ENCODE measurements around the gene RGPD4. TPM values are rescaled to one million over a fixed set of nuclear protein-coding genes. Genes with fewer than 3 reads are reported as not detected.

The RGPD4 gene
- total RNA-seq, 2 experiments from 2014 or later = not detected

DNA sequence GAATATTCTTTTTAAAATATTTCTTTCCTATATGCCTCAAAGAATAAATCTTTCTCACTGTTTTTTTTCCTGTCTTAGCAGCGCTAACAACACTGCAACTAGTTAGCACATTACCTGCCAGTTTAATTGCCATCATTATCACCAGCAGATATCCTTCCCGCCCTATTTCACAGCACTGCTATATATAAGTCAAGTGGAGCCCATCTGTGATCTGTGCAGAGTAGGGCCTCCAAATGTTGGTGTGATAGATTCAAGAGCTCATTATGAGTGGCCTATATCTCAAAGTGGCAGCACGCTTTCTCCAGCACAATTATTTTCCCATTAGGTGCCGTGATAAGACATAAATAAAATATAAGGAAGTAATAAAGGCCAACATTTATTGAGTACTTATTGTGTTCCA lies 19.8 kb upstream of the RGPD4 start:
- DNase-seq (ENCODE audit: low spot score) = no peak
- intact Hi-C loops (cut with micrococcal nuclease; ENCODE audit: unreplicated experiment) = no loop called here
- H4K20me1 ChIP-seq (ENCODE audit: insufficient read depth, low read length) = no peaks in the 10 kb centered on the region
- no TSS peak for BruUV-seq (replicated peaks)
- H3K36me3 ChIP-seq (ENCODE audit: insufficient read depth, low read length) = no peaks in the 10 kb centered on the region
- no peaks in the 10 kb centered on the region for H3K4me1 ChIP-seq (ENCODE audit: insufficient read depth, low read length, poor library complexity, severe bottlenecking)
- POLR2A ChIA-PET = interaction anchor here (0.6 kb wide), 1 partner anchor 1741 kb away, joined by 3 read pairs; no protein-coding TSS in a partner anchor
- no peaks in the 10 kb centered on the region for H3K9me3 ChIP-seq (ENCODE audit: low read length)
- H3K4me2 ChIP-seq (ENCODE audit: low read length) = no peak overlapping the region
- CTCF ChIA-PET (ENCODE audit: unreplicated experiment) = no interaction called here
- H3K27ac ChIP-seq (ENCODE audit: low read depth, low read length, poor library complexity, severe bottlenecking) = no peak overlapping the region
- H3K79me2 ChIP-seq (ENCODE audit: insufficient read depth, low read depth, low read length) = no peaks in the 10 kb centered on the region
- H3K4me3 ChIP-seq (ENCODE audit: low read depth, low read length, poor library complexity, severe bottlenecking) = no peak overlapping the region
- H3K9me2 ChIP-seq (ENCODE audit: insufficient read depth, low read length) = no peaks in the 10 kb centered on the region
- no peak overlapping the region for H2AFZ ChIP-seq (ENCODE audit: low read length)
- TF ChIP-seq, protein P1, sequence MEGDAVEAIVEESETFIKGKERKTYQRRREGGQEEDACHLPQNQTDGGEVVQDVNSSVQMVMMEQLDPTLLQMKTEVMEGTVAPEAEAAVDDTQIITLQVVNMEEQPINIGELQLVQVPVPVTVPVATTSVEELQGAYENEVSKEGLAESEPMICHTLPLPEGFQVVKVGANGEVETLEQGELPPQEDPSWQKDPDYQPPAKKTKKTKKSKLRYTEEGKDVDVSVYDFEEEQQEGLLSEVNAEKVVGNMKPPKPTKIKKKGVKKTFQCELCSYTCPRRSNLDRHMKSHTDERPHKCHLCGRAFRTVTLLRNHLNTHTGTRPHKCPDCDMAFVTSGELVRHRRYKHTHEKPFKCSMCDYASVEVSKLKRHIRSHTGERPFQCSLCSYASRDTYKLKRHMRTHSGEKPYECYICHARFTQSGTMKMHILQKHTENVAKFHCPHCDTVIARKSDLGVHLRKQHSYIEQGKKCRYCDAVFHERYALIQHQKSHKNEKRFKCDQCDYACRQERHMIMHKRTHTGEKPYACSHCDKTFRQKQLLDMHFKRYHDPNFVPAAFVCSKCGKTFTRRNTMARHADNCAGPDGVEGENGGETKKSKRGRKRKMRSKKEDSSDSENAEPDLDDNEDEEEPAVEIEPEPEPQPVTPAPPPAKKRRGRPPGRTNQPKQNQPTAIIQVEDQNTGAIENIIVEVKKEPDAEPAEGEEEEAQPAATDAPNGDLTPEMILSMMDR (conservative IDR thresholded peaks at IDR 0.05; ENCODE audit: low read length) = no peak

DNA sequence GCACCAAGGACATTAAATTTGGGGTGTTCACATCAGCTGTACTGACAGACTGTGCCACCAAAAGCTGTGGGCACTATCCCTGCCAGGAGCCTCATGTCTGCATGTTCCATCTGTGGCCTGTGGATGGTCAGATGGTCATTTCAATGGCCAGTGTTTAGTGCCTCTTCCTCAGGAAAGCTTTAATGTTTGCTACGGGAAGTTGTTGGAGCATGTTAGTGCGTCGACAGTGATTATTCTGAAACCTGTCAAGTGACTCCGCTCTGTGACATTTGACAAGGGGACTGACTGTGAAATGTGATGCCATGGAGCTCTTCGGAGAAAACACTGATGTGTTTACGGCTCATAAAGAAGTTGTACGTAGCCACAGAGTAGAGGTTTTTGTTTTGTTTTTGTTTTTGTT lies 18.7 kb upstream of the RGPD4 start:
- Histone ChIP-seq H3K4me2 (ENCODE audit: low read length) (no peak overlapping the region), H2AFZ (ENCODE audit: low read length) (no peak overlapping the region), H3K36me3 (ENCODE audit: insufficient read depth, low read length) (no peaks in the 10 kb centered on the region), H3K4me1 (ENCODE audit: insufficient read depth, low read length, poor library complexity, severe bottlenecking) (no peaks in the 10 kb centered on the region), H3K4me3 (ENCODE audit: low read depth, low read length, poor library complexity, severe bottlenecking) (no peak overlapping the region), H3K79me2 (ENCODE audit: insufficient read depth, low read depth, low read length) (no peaks in the 10 kb centered on the region), H3K9me3 (ENCODE audit: low read length) (no peaks in the 10 kb centered on the region), H4K20me1 (ENCODE audit: insufficient read depth, low read length) (no peaks in the 10 kb centered on the region), H3K9me2 (ENCODE audit: insufficient read depth, low read length) (no peaks in the 10 kb centered on the region), H3K27ac (ENCODE audit: low read depth, low read length, poor library complexity, severe bottlenecking) (no peak overlapping the region)
- TF ChIP-seq, protein P1 (conservative IDR thresholded peaks at IDR 0.05; ENCODE audit: low read length) = no peak
- TF ChIP-seq EZH2phosphoT487 (IDR thresholded peaks at IDR 0.05; ENCODE audit: borderline replicate concordance, low read depth, low read length) = no peak
- ChIA-PET POLR2A (interaction anchor here (0.7 kb wide), 1 partner anchor 59 kb away, joined by 3 read pairs; no protein-coding TSS in a partner anchor), CTCF (ENCODE audit: unreplicated experiment) (no interaction called here)
- no peak for DNase-seq (ENCODE audit: low spot score)
- no TSS peak for BruUV-seq (replicated peaks)
- intact Hi-C loops (cut with micrococcal nuclease; ENCODE audit: unreplicated experiment) = no loop called here

DNA sequence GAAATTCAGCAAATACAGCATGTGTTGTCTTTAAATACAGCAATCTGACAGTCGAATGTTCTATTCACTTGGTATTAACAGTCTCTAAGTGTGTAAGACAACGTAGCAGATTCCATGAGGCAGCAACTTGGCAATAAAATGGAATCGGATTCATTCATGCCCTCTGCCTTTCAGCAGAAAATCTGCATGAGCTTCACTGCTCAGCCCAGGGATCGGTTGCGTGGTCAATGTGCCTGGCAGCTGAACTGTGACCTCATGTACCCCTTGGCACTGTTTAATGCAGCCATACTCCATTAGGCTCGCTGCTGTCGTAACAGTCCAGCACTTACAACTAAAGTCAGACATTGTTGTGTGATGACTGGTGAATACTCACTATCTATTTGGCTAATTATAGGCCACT lies 17.7 kb upstream of the RGPD4 start:
- H4K20me1 ChIP-seq (ENCODE audit: insufficient read depth, low read length) = no peaks in the 10 kb centered on the region

More for the DNA sequence above, 17.7 kb upstream of the RGPD4 start:
- H3K27ac ChIP-seq (ENCODE audit: low read depth, low read length, poor library complexity, severe bottlenecking) = no peak overlapping the region
- no peaks in the 10 kb centered on the region for H3K36me3 ChIP-seq (ENCODE audit: insufficient read depth, low read length)
- intact Hi-C loops (cut with micrococcal nuclease; ENCODE audit: unreplicated experiment) = no loop called here
- no peak overlapping the region for H3K4me2 ChIP-seq (ENCODE audit: low read length)
- no peaks in the 10 kb centered on the region for H3K9me2 ChIP-seq (ENCODE audit: insufficient read depth, low read length)
- CTCF ChIA-PET (ENCODE audit: unreplicated experiment) = no interaction called here
- DNase-seq (ENCODE audit: low spot score) = no peak
- POLR2A ChIA-PET = no interaction called here
- no TSS peak for BruUV-seq (replicated peaks)
- H3K4me1 ChIP-seq (ENCODE audit: insufficient read depth, low read length, poor library complexity, severe bottlenecking) = no peaks in the 10 kb centered on the region
- no peaks in the 10 kb centered on the region for H3K9me3 ChIP-seq (ENCODE audit: low read length)
- no peaks in the 10 kb centered on the region for H3K79me2 ChIP-seq (ENCODE audit: insufficient read depth, low read depth, low read length)
- no peak overlapping the region for H3K4me3 ChIP-seq (ENCODE audit: low read depth, low read length, poor library complexity, severe bottlenecking)
- H2AFZ ChIP-seq (ENCODE audit: low read length) = no peak overlapping the region
- TF ChIP-seq, protein P1 (conservative IDR thresholded peaks at IDR 0.05; ENCODE audit: low read length) = no peak
- no peak for TF ChIP-seq EZH2phosphoT487 (IDR thresholded peaks at IDR 0.05; ENCODE audit: borderline replicate concordance, low read depth, low read length)

All from OCI-LY7 (cell line).